HG03139 (cell line): Measurements from ENCODE around the gene ACTR6.

ENCODE experiments used
- ATAC-seq: cut with Tn5 transposase; IDR thresholded peaks from one replicate; pipeline ENCODE4 v1.9.1; 2021; ENCODE audit not compliant: unreplicated experiment

ACTR6 gene

GRCh38 chr12:100265732-100266584, 65.3 kb downstream of the ACTR6 start:
- ATAC-seq, result peak; percentile 12

GRCh38 chr12:100266585-100266834, 65.9 kb downstream of the ACTR6 start:
- peak; percentile 79 for ATAC-seq

- ATAC-seq, result peak; percentile 85
Observed at GRCh38 chr12:100266835-100267602, 66.4 kb downstream of the ACTR6 start, which contains the start of the genes DEPDC4 and SCYL2. Gene DEPDC4 (minus strand): TSS chr12:100267079. CDS start chr12:100267076, 3 bp downstream. Gene SCYL2 (plus strand): TSS chr12:100267177. CDS start chr12:100282971, 15,794 bp downstream.

- ATAC-seq, result peak; percentile 10
Observed at GRCh38 chr12:100267603-100268281, 67.1 kb downstream of the ACTR6 start.

- ATAC-seq, result no peak
Observed at GRCh38 chr12:100268835-100269564, 68.4 kb downstream of the ACTR6 start.

GRCh38 chr12:100273782-100274181, 73.2 kb downstream of the ACTR6 start:
- ATAC-seq, result no peak
